Measurements from ENCODE around the gene ZNF791.

- no peak for TF ChIP-seq EP300 (IDR thresholded peaks at IDR 0.05; ENCODE audit: borderline replicate concordance)
- TF ChIP-seq TAF1 (IDR thresholded peaks at IDR 0.05; ENCODE audit: low read depth), result no peak
- no peak for TF ChIP-seq NFIC (IDR thresholded peaks at IDR 0.05)
- TF ChIP-seq RAD21 (IDR thresholded peaks at IDR 0.05; ENCODE audit: low read depth), result no peak
- TF ChIP-seq YY1 (IDR thresholded peaks at IDR 0.05; ENCODE audit: low read depth), result no peak
- TF ChIP-seq MAX (IDR thresholded peaks at IDR 0.05), result no peak
- TF ChIP-seq TEAD4 (IDR thresholded peaks at IDR 0.05), result no peak
- TF ChIP-seq EGR1 (IDR thresholded peaks at IDR 0.05), result no peak
- no peak for TF ChIP-seq REST (IDR thresholded peaks at IDR 0.05; ENCODE audit: low read depth)
These were observed 12.8 kb downstream of the ZNF791 start for GRCh38 chr19:12623361-12624031.
